ENCODE measurements around the gene FMN2.

FMN2 gene

DNA sequence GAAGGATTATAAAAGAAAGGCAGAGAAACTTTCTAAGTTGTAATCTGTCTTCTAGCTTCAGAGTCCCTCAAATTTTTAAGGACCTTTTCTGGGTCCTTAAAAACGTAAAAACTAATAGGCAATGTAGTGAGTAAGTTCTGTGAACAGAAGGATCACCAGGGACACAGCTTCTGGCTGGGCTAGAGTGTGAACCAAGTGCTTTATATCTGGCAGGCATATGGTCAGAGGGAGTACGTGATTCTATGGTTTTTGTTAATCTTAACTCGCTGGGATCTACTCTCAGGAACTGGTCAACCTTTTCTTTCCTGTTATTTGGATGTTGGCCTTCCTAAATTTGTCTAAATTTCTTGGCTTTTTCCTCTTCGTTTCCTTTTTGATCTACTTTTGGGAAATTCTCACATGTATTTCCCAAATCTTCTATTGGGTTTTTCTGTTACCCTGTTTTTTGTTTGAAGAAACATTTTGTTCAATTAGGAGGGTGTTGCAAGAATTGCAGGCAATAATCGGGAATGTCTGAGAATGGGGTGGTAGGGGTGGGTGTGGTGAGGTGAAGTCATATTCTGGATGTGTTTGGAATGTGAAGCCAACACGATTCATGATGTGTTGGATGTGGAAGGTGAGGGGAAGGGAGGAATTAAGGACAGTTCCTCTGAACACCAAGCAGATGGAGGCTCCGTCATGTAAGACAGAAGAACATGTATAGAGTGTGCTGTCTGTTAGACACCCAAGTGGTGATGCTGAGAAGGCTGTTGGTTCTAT is 193.2 kb downstream of the FMN2 start:
- no peaks in the 10 kb centered on the region for H3K4me1 Mint-ChIP-seq (ENCODE audit: low read depth)
- no peak for DNase-seq (ENCODE audit: low spot score)
- H3K27ac Mint-ChIP-seq = no peak overlapping the region
- no peaks in the 10 kb centered on the region for H3K9me3 Mint-ChIP-seq
- H3K27me3 Mint-ChIP-seq (ENCODE audit: low read depth) = no peaks in the 10 kb centered on the region
- no peaks in the 10 kb centered on the region for H3K36me3 Mint-ChIP-seq (ENCODE audit: low read depth)
- no peak overlapping the region for H3K4me3 Mint-ChIP-seq

DNA sequence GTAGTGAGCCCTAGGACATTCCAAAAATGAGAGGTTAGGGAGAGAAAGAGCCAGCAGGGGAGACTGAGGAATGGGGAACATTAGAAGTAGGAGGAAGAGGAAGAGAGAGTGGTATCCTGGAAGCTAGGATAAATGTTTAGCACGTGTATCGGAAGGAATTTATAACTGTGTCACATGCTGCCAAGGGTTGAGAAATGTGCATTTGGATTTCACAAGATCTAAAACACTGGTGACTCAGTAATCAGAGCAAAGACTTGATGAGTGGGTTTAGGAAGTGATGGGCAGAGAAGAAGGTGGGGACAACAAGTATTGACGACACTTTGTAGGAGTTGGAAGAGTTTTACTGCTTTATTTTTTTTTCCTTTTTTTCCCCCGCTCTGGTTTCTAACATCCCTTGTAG is 193.9 kb downstream of the FMN2 start:
- no peaks in the 10 kb centered on the region for H3K9me3 Mint-ChIP-seq
- H3K27me3 Mint-ChIP-seq (ENCODE audit: low read depth) = no peaks in the 10 kb centered on the region
- DNase-seq (ENCODE audit: low spot score) = no peak
- H3K36me3 Mint-ChIP-seq (ENCODE audit: low read depth) = no peaks in the 10 kb centered on the region
- no peaks in the 10 kb centered on the region for H3K4me1 Mint-ChIP-seq (ENCODE audit: low read depth)
- H3K27ac Mint-ChIP-seq = no peak overlapping the region
- H3K4me3 Mint-ChIP-seq = no peak overlapping the region

DNA sequence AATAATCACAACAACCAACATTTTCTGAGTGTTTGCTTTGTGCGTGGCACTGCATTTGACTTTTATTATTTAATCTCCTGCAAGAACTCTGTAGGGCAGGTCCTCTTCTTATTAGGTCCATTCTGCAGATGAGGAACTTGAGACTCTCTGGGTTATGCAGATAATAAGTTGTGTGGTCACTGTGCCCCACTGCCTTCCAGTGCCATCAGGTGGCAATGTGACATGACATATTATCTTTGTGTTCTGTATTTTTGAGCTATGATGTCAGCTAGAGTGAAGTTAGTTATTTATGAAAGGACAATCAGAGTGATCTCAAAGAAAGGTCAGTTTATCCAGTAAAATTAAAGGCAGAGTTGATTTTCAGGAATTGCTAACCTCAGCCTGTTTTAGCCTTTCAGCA is 196.0 kb downstream of the FMN2 start:
- no peak for DNase-seq (ENCODE audit: low spot score)
- H3K4me1 Mint-ChIP-seq (ENCODE audit: low read depth) = no peaks in the 10 kb centered on the region
- H3K4me3 Mint-ChIP-seq = no peak overlapping the region
- H3K27me3 Mint-ChIP-seq (ENCODE audit: low read depth) = no peaks in the 10 kb centered on the region
- peaks cover 4% of the 10 kb centered on the region for H3K9me3 Mint-ChIP-seq
- no peak overlapping the region for H3K27ac Mint-ChIP-seq
- H3K36me3 Mint-ChIP-seq (ENCODE audit: low read depth) = no peaks in the 10 kb centered on the region

DNA sequence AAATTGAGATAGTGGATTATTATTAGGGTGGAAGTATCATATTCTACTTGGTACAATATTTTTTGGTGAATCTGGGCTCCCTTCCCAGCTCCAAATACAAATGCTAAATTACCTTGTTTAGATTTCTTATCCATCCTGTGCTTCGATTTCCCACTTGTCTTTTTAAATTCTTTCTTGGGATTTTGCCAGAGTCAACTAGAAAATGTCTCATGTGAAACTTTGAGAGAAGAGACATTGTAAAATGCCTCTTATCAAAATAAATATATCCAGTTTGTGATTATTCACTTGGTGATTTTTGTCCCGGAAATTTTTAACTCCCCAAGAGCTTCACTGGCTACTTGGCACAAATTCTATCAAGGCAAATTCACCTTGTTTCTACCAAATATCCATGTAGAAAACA is 202.0 kb downstream of the FMN2 start:
- no peak for DNase-seq (ENCODE audit: low spot score)
- Mint-ChIP-seq H3K4me3 (no peak overlapping the region), H3K36me3 (ENCODE audit: low read depth) (no peaks in the 10 kb centered on the region), H3K27me3 (ENCODE audit: low read depth) (no peaks in the 10 kb centered on the region), H3K9me3 (peaks cover 8% of the 10 kb centered on the region), H3K27ac (no peak overlapping the region), H3K4me1 (ENCODE audit: low read depth) (no peaks in the 10 kb centered on the region)

DNA sequence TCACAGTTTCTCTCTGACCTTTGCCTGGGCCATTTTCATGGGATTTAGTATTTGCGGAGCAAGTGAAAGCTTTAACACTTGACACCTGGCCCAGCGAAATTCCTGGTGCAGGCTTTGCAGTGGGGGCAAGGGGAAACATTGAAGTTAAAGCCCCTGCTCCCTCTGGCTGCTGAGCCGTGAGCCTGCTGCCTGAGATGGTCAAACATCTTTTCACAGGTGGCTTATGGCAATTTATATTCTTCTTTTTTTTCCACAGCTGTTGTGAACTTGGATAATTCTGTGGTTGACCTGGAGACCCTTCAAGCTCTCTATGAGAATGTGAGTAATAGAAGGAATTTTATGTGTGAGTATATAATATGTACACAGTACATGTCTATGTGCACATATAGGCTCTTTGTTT is 202.9 kb downstream of the FMN2 start:
- H3K27ac Mint-ChIP-seq = no peak overlapping the region
- no peaks in the 10 kb centered on the region for H3K4me1 Mint-ChIP-seq (ENCODE audit: low read depth)
- no peak overlapping the region for H3K4me3 Mint-ChIP-seq
- H3K36me3 Mint-ChIP-seq (ENCODE audit: low read depth) = no peaks in the 10 kb centered on the region
- DNase-seq (ENCODE audit: low spot score) = no peak
- peaks cover 8% of the 10 kb centered on the region for H3K9me3 Mint-ChIP-seq
- H3K27me3 Mint-ChIP-seq (ENCODE audit: low read depth) = no peaks in the 10 kb centered on the region

DNA sequence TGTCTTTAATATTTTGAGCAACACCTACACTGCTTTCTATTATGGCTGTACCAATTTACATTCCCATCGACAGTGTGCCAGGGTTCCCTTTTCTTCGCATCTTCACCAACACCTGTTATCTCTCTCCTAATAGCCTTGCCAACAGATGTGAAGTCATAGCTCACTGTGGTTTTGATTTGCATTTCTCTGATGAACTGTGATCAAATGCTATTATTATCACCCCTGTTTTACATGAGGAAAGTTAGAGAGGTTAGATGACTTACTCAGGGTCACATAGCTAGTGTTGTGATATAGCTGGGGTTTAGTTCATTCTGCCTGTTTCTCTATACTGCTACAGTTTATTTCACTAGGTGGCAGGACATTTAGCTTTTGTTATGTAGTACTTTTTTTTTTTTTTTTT is 204.1 kb downstream of the FMN2 start:
- Mint-ChIP-seq H3K9me3 (peaks cover 8% of the 10 kb centered on the region), H3K27ac (no peak overlapping the region)
- no peak for DNase-seq (ENCODE audit: low spot score)

DNA sequence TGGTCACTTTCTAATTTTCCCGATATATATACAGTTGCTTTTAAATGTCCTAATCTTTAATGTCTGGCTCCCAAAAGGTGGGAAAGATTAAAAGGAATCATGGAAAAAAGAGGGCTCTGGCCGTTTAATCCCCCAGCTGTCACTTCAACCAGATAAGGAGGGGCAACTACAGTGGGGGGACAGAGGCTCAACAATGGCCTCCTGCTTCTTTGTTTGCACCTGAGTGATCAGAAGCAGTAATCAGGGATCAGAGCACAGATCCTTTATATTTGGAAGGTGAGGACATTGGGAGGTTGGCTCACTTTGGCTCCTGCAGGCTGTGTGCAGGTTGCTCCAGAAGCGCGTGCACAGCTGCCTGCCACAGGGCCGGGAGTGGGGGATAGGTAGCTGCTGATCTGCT is 212.8 kb downstream of the FMN2 start:
- no peaks in the 10 kb centered on the region for H3K36me3 Mint-ChIP-seq (ENCODE audit: low read depth)
- H3K9me3 Mint-ChIP-seq = peaks cover 11% of the 10 kb centered on the region
- no peak overlapping the region for H3K27ac Mint-ChIP-seq
- DNase-seq (ENCODE audit: low spot score) = no peak
- H3K4me1 Mint-ChIP-seq (ENCODE audit: low read depth) = no peaks in the 10 kb centered on the region
- no peak overlapping the region for H3K4me3 Mint-ChIP-seq
- H3K27me3 Mint-ChIP-seq (ENCODE audit: low read depth) = no peaks in the 10 kb centered on the region

More for the DNA sequence above, 204.1 kb downstream of the FMN2 start:
- no peaks in the 10 kb centered on the region for H3K36me3 Mint-ChIP-seq (ENCODE audit: low read depth)
- no peaks in the 10 kb centered on the region for H3K27me3 Mint-ChIP-seq (ENCODE audit: low read depth)
- H3K4me3 Mint-ChIP-seq = no peak overlapping the region
- H3K4me1 Mint-ChIP-seq (ENCODE audit: low read depth) = no peaks in the 10 kb centered on the region

DNA sequence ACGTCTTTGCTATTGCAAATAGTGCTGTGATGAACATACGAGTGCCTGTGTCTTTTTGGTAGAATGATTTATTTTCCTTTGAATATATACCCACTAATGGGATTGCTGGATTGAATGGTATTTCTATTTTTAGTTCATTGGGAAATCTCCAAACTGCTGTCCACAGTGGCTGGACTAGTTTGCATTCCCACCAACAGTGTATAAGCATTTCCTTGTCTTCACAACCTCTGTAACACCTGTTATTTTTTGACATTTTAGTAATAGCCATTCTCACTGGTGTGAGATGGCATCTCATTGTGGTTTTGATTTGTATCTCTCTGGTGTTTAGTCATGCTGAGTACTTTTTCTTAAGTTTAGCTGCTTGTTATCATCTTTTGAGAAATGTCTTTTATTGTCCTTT is 215.0 kb downstream of the FMN2 start:
- no peak overlapping the region for H3K4me3 Mint-ChIP-seq

DNA sequence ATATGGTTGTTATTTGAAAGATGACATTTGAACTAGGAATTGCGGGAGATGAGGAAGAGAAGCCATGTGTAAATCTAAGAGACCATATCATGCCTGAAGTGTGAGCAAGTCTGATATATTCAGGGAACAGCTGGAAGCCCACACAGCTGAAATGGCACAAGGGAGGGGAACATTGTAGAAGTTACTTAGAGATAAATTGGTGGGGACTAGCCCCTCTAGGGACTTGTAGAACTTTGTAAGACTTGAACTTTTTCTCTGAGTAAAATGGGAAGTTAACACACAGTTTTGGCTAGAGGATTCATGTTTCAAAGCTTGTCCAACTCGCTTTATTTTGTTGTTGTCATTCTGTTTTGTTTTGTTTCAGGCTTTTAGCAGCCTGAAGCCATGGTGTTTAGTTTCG is 216.4 kb downstream of the FMN2 start:
- H3K4me1 Mint-ChIP-seq (ENCODE audit: low read depth) = no peaks in the 10 kb centered on the region
- no peak overlapping the region for H3K4me3 Mint-ChIP-seq
- H3K9me3 Mint-ChIP-seq = peaks cover 13% of the 10 kb centered on the region
- H3K27ac Mint-ChIP-seq = no peak overlapping the region
- no peak for DNase-seq (ENCODE audit: low spot score)
- H3K27me3 Mint-ChIP-seq (ENCODE audit: low read depth) = no peaks in the 10 kb centered on the region
- H3K36me3 Mint-ChIP-seq (ENCODE audit: low read depth) = no peaks in the 10 kb centered on the region

More for the DNA sequence above, 215.0 kb downstream of the FMN2 start:
- H3K27me3 Mint-ChIP-seq (ENCODE audit: low read depth) = no peaks in the 10 kb centered on the region
- no peaks in the 10 kb centered on the region for H3K4me1 Mint-ChIP-seq (ENCODE audit: low read depth)
- H3K27ac Mint-ChIP-seq = no peak overlapping the region
- DNase-seq (ENCODE audit: low spot score) = no peak
- H3K9me3 Mint-ChIP-seq = peaks cover 15% of the 10 kb centered on the region
- H3K36me3 Mint-ChIP-seq (ENCODE audit: low read depth) = no peaks in the 10 kb centered on the region

DNA sequence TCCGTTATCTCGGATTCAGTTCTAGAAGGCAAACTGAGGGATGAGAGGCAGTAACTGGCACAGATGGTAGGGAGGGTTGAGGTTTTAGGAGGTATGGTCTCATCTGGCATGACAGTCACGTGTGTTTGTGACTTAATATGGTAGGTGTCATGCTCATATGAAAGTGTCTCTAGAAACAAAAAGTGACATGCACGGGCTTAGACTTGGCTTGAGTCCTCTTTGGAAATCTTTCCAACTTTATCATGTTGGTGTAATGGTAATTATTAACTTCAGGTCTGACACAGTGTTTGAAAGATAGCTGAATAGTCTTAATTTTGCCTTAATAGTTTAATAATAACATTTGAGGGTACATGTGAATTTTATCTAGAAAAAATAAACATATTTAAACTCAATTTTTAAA is 218.1 kb downstream of the FMN2 start:
- Mint-ChIP-seq H3K36me3 (ENCODE audit: low read depth) (no peaks in the 10 kb centered on the region), H3K4me1 (ENCODE audit: low read depth) (no peaks in the 10 kb centered on the region), H3K4me3 (no peak overlapping the region), H3K9me3 (peaks cover 11% of the 10 kb centered on the region), H3K27ac (no peak overlapping the region), H3K27me3 (ENCODE audit: low read depth) (no peaks in the 10 kb centered on the region)
- DNase-seq (ENCODE audit: low spot score) = no peak

DNA sequence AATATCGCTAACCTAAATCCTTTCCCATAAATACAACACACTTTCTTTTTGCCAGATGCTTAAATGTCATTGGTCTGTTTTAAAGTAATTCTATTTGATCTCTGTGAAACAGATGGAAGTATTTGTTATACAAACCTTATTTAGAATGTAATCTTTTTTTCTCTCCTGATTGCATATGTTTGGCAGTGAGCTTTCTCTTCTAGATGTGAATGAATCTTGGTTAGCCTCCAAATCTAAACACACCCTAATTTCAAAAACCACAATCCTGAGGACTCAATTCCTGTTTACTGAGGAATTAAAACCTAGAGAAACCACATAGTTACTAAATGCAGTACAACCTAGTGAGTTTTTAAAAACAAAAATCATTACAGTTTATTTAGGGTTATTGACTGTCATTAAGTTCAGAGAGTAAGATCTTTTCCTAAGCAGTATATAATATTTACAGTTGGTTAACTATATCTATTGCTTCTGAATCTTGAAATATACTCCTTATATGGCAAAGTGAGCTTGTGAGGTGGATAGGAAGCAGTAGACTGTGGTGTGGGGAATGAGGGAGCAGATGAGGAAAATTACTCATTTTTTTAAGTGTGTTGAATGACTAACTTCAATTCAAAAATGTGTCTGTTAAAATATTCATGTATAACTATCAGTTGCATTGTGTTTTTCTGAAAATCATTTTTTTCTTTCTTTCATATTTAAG is 218.7 kb downstream of the FMN2 start:
- Mint-ChIP-seq H3K27ac (no peak overlapping the region), H3K4me3 (no peak overlapping the region), H3K27me3 (ENCODE audit: low read depth) (no peaks in the 10 kb centered on the region), H3K4me1 (ENCODE audit: low read depth) (no peaks in the 10 kb centered on the region), H3K9me3 (peaks cover 11% of the 10 kb centered on the region), H3K36me3 (ENCODE audit: low read depth) (no peaks in the 10 kb centered on the region)
- DNase-seq (ENCODE audit: low spot score) = no peak

DNA sequence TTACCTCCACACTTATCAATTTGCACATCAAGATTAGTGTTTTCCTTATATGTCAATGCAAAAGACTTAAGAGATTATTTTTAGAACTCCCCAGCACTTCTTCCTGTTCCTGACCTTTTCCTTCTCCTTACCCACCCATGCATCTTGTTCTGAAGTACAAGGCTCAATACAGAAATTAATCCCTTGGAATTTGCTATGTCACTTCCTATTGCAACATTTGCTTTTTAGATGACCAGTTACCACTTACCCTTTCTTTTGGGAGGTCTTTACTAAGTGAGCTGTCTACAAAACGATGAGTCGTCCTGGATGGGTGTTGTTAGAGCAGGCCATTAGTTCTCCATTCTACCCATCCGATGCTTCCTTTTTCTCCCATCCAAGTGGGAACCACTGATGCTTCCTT is 221.2 kb downstream of the FMN2 start:
- H3K4me3 Mint-ChIP-seq = no peak overlapping the region
- no peaks in the 10 kb centered on the region for H3K27me3 Mint-ChIP-seq (ENCODE audit: low read depth)
- H3K36me3 Mint-ChIP-seq (ENCODE audit: low read depth) = no peaks in the 10 kb centered on the region
- H3K4me1 Mint-ChIP-seq (ENCODE audit: low read depth) = no peaks in the 10 kb centered on the region
- no peak overlapping the region for H3K27ac Mint-ChIP-seq
- H3K9me3 Mint-ChIP-seq = peaks cover 11% of the 10 kb centered on the region
- DNase-seq (ENCODE audit: low spot score) = no peak

DNA sequence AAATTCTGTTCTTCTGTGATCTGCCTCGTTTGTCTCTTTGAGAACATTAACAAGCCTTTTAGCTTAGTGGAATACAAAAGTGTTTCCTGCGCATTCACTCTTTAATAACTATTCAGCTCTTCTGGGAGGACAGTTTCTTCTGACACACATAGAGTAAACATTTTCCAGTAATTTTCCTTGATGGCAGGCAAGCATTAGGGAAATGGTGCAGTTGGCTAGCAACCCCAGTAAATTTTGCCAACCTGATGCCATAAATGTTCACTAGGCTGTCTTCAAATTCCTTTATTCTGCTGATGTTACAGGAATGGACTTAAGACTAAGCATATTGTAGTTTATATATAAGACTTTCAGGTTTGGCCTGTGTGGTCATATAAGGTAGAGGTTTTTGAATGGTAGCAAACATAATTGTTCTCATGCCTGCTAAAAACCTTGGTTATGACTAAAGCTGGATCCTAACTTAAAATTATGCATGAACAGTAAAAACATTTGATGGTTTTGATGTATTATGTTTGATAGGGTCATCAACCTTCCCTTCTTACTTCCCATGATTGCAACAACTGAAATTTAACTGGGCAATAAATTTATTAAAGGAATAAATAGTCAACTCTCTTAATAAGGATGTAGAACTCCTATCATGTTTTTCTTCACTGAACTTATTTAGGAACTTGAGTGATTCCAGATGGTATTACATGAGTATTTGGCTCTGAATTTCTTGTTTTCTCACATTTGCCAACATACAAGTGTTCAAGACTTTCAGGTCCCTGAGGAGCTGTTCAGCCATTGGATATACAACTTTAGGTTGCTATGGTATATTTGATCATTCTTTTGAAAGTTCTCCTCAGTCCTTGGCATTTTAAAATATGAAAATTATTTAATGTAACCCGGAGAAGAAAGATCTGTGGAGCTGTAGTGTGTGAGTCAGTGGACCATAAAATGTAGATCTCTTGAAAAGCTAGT is 223.4 kb downstream of the FMN2 start:
- H3K4me1 Mint-ChIP-seq (ENCODE audit: low read depth) = no peaks in the 10 kb centered on the region
- H3K27me3 Mint-ChIP-seq (ENCODE audit: low read depth) = no peaks in the 10 kb centered on the region
- H3K36me3 Mint-ChIP-seq (ENCODE audit: low read depth) = no peaks in the 10 kb centered on the region
- peaks cover 8% of the 10 kb centered on the region for H3K9me3 Mint-ChIP-seq
- DNase-seq (ENCODE audit: low spot score) = no peak
- H3K27ac Mint-ChIP-seq = no peak overlapping the region
- no peak overlapping the region for H3K4me3 Mint-ChIP-seq

DNA sequence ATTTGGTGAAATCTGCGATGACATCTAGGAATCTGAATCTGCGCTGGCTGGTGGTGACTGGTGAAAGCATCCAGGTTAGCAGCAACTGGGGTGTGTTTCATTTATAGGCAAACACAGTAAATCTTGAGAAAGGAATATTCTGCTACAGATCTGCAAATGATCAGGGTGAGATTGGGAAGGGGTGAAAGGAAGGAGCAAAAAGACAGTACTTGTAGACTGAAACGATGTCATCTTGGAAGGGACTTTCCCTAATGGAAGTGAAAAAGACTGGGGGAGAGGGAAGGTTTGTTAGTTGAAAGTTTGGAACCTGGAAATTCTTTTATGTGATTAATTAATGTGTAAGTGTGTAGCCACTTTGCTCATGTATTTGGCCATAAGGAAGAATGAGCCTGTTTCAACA is 228.3 kb downstream of the FMN2 start:
- no peak overlapping the region for H3K27ac Mint-ChIP-seq
- no peak for DNase-seq (ENCODE audit: low spot score)
- H3K27me3 Mint-ChIP-seq (ENCODE audit: low read depth) = no peaks in the 10 kb centered on the region
- H3K36me3 Mint-ChIP-seq (ENCODE audit: low read depth) = no peaks in the 10 kb centered on the region
- peaks cover 4% of the 10 kb centered on the region for H3K9me3 Mint-ChIP-seq
- H3K4me1 Mint-ChIP-seq (ENCODE audit: low read depth) = no peaks in the 10 kb centered on the region
- H3K4me3 Mint-ChIP-seq = no peak overlapping the region
